Measurements from ENCODE around the gene AACS.

- TF ChIP-seq, protein P1, sequence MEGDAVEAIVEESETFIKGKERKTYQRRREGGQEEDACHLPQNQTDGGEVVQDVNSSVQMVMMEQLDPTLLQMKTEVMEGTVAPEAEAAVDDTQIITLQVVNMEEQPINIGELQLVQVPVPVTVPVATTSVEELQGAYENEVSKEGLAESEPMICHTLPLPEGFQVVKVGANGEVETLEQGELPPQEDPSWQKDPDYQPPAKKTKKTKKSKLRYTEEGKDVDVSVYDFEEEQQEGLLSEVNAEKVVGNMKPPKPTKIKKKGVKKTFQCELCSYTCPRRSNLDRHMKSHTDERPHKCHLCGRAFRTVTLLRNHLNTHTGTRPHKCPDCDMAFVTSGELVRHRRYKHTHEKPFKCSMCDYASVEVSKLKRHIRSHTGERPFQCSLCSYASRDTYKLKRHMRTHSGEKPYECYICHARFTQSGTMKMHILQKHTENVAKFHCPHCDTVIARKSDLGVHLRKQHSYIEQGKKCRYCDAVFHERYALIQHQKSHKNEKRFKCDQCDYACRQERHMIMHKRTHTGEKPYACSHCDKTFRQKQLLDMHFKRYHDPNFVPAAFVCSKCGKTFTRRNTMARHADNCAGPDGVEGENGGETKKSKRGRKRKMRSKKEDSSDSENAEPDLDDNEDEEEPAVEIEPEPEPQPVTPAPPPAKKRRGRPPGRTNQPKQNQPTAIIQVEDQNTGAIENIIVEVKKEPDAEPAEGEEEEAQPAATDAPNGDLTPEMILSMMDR (IDR thresholded peaks at IDR 0.05), result no peak
- TF ChIP-seq POLR2A (IDR thresholded peaks at IDR 0.05), result no peak
Measured at GRCh38 chr12:125148316-125148715, 83.1 kb downstream of the AACS start.
